GDM1 (cell line): ENCODE data around the gene PSMB11.

Experiments used
- DNase-seq: peaks from one replicate; lab custom pipeline; 2025; lab: John Stamatoyannopoulos, UW

The PSMB11 gene

GRCh38 chr14:23015618-23016017 is 26.4 kb upstream of the PSMB11 start:
- no peak for DNase-seq

DNA sequence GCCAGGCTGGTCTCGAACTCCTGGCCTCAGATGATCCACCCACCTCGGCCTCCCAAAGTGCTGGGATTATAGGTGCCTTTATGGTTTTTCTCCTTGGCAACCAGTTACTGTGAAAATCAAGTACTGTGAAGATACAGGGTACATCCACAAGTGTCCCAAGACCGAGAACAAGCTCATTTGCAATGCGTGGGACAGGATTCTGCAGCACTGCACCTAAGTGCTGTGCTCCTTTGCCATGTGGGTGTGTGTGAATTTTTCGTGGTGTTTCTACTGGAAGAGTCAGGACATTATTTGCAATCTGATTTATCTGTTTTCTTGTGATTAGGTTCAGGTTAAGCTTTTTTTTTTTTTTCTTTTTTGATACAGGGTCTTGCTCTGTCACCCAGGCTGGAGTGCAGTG is 24.9 kb upstream of the PSMB11 start:
- DNase-seq = no peak

DNA sequence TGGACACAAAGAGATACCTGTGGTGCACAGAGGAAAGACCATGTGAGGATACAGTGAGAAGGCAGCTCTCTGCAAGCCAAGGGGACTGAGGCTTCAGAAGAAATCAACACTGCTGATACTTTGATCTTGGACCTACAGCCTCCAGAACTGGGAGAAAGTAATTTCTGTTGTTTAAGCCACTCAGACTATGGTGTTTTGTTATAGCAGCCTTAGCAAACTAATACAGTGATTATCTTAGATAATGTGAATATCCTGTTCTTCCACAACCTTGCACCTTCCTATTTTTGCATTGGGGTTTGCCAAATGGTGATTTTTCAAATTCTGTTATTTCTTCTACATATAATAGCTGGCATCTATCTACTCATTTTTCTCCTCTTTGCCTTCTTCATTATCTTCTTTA is 23.9 kb upstream of the PSMB11 start:
- DNase-seq = no peak

DNA sequence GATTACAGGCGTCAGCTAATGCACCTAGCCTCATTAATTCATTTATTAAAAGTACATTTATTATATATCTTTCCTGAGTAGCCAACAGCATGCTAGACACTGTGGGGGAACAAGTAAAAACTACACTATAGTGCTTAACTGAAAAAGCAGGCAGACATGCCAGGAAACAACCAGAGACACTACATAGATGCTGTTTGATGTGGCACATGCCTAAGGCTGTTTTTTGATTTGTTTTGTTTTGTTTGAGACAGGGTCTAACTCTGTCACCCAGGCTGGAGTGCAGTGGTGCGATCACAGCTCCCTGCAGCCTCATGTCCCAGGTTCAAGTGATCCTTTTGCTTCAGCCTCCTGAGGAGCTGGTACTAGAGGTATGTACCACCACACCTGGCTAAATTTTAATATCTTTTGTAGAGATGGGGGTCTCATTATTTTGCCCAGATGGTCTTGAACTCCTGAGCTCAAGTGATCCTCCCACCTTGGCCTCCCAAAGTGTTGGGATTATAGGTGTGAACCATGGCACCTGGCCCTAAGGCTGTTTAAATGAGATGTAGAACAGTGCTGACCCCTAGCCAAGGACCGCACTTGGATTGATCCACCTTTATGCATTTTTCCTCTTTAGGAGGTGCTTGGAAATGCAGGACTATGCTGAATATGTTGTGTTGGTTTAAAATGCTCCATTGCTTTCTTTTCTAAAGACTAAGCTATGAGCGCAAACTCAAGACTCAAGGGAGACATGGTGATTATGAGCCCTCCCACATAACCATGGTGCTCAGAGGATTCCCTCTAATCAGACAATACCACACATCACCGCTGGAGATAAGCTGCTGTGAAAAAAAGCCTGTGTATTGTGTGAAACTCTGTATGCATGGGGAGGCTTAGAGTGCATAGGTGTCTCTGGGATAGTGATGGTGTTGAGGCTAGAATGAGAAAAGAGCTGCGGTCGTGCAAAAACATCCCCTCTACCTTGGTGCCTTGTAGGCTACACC is 21.6 kb upstream of the PSMB11 start:
- DNase-seq = no peak

DNA sequence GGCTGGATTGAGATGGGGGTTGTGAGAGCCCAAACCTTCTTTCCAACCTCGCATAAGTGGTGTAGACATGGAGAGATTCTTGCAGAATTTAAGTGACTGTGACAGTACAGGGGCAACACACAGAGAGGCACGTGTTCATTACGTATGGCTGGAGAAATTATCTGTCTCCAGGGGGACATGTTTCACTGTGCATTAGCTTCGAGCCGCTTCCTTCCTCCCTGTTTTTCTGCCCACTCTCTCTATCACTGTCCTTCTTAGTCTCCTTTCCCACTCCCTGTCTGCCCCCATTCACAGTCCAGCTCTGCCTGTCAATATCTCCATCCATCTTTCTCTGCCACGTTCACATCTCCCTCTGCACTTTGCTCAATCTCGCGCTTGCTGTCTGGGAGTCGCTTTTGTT is 20.6 kb upstream of the PSMB11 start:
- no peak for DNase-seq

DNA sequence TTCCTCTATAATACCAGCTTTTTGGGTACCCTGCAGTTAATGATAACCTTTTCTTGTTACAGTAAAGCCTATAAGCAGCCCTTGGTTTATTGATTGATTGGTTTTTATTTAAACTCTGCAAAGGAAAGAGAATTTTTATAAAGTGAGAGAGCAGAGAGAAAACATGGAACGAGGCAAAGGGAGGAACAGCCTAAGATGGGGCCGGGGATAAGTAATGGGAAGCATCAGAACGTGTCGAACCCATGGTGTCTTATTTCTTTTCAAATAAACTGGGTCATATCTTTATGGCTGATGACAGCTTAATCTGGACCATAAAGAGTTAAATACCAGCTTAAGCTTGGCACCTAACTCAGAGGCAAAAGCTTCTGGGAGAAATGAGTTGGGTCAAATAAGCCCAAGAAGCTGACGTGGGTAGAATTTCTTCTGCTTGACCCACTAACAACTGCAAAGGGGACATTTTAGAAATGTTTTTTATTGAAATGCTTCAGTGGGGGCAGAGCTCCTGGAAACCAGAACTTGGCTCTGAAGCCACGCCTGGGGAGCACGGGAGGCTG is 20.0 kb upstream of the PSMB11 start:
- no peak for DNase-seq

DNA sequence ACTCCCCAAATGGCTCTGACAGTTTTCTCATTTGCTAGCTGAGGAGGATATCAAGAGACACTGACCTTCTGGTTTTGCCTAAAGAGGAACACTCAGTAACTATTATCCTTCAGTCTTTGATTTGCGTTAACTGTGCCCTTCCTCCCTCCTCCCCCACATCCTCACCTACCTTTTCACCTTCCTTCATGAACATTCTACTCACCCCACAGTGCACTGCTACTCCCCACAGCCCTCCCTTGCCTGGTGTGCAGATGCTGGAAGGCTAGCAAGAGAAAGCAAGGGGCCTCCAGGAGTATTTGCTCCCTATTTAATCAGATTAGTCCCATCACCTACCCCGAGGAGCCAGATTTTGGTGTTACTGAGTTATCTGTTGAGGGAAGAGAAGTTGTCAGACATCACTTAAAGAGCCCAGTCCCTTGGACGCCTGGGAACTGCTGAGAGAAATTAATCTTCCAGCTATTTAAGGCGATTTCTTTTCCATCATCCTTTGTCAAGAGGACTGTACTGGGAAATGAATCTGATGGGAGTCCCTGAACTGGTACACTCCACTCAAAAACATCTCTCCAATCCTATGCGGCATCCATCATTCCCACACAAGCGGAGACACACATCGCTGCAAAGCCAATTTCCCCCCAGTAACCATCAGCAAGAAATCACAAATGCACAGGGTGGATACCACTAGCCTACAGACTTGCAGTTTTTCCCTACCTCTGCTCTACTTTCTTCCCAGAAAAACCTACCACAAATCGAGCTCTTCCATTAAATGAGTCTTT is 18.8 kb upstream of the PSMB11 start:
- no peak for DNase-seq

DNA sequence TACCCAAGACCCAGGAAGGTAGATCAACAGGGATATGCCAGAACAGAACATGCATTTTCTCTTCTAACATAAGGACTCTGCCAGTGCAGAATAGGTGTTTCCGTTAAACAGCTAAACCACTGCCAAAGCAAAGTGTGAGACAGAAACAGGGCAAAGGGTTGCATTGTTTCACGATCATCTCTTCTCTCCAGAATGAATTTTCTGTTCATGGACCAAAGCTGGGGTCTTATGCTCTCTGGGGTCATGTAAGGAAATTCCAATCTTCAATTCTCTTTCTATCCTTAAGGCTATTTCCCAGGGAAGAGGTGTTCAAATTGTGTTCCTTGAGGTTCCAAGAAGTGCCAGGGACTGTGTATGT is 18.2 kb upstream of the PSMB11 start:
- DNase-seq = no peak

- DNase-seq = no peak
These were observed 17.4 kb upstream of the PSMB11 start for GRCh38 chr14:23024612-23025075.

DNA sequence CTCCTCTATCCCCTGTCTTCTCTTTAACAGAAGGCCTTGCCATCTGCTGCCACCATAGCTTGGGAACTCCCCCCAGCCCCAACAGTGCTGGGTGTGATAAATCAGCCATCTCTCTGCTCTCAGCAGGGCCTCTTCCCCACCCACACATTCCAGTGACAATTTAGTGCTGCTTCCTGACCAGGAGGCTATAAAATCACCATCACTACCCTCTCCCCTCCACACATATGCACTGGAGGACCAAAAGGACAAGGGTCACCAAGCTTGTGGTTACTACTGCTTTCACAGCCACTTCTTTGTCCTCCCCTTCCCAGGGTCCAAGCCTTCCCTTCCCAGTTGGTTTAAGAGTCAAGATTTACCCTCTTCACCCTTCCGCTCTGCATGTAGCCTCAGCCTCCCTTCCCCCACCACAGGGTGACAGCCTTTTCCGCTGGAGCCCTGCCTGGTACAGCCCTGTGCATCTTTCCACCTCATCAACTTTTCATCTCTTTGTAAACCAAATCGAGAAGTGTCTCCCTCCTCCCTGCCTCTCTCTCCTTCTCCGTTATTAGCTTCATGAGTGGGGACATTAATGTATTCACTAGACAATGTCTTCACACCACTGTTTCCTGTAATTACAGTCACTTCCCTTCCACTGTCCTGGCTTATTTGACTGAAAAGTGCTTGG is 16.7 kb upstream of the PSMB11 start:
- DNase-seq = no peak

DNA sequence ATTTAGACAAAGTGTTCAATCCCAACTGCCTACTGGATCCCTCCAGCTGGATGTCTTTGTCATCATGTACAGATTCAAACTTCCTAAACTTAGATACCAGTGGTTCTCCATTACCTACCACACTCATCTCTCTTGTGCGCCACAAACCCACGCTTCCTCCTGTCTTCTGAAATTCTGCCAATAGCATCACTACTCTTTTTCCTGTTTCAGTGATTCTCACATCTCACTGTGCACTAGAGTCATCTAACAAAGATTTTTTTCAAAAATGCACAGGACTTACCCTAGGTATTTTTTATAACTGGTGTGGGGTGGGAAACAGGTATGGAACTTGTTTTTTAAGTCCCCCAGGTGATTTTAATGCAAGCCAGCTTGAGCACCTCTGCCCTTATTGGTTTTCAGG is 13.2 kb upstream of the PSMB11 start:
- DNase-seq = no peak

DNA sequence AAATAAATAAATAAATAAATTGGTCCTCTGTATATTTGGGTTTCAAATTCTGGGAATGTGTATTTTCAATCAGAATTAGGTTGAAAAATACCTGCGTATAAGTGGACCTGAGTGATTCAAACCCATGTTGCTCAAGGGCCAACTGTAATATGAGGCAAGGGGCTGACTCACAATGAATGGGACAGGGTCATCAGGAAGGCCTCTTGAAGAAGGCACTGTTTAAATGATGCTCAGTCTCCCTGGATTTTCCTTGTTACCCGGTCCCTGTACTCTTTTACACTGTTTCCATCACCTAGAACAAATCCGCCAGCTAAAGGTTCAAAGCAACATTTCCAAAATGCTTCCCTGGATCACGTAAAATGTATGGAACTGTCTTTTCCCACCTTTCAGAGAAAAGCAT is 11.1 kb upstream of the PSMB11 start:
- no peak for DNase-seq

- no peak for DNase-seq
These were observed 8.7 kb upstream of the PSMB11 start for GRCh38 chr14:23033251-23033727.

DNA sequence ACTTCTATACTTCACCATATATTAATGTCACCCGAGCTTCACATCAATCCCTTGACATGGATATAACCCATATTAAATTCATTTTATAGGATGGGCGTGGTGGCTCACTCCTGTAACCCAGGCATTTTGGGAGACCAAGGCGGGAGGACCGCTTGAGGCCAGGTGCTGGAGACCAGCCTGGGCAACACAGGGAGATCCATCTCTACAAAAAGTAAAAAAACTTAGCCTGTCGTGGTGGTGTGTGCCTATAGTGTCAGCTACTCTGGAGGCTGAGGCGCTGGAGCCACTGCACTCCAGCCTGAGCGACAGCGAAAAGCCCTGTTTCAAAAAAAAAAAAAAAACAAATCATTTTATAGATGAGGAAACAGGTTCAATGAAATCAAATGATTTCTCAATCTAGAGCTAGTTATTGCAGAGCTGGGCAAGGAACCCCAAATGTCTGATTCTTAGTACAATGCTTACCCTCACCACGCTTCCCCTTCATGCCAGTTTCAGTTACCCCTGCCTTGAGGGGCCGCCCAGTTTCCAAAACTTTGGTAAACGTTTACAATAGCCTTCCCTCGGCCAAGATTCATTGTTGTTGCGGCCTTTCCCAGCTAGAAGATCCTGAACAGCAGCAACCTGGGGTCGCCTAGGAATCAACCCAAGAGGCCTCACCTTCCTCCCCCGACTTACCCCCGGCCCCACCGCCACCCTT is 8.1 kb upstream of the PSMB11 start:
- no peak for DNase-seq

DNA sequence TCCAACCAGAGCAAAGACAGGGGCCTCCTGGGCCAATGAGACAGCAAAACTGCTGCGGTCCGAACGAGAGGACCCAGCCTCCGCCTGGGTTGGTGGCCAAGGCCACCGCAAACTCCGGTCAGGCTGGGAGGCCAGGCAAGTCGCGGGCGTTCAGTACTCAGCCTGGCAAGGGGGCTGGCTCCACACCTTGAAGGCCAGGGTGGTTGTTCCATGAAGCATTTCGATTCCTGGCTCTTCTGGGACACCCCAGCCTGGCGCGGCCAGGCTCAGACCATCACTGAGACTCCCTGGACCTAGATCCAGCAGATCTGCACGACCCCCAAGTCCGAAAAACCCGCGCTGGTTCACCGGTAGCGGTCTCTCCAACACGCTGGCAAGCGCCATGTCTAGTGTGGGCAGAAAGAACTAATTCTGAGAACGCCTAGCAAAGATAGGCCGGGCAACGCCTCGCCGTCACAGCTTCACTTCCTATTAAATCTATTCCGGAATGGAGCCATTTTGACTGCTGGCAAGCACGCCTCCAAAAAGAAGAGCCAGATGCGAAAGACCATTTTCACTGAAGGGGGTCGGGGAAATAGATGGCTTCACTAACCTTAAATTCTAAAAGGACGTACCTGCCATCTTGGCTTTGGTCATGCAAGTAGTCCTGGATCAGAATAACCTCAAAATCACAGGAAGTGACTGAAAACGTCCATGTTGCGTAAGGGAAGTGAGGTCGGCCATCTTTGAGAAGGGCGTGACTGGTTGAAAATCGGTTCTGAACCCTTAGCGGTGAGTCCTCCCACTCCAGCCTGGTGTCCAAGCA is 7.3 kb upstream of the PSMB11 start, which contains the start of gene PSMB5:
TSS of gene PSMB5 (minus strand) at position 403 of the 805 bp plus-strand sequence. CDS start at position 384, 19 bp downstream.
- DNase-seq = no peak

GRCh38 chr14:23035303-23036144 is 6.5 kb upstream of the PSMB11 start:
- DNase-seq = no peak

DNA sequence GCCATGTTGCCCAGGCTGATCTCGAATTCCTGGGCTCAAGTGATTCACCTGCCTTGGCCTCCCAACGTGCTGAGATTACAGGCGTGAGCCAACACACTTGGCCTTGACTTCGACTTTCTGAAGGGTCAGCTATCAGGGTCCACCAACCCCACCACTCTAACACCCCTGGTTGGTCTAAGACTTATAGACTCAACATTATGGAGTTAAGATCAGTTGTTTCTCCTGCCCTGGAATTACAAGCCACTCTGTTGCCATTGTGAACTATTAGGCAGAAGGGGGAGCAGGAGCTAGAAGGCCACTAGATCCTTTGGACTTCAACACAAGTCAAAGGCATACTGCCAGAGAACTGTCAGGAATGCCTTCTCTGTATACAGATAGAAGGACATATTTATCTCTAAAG is 1.9 kb upstream of the PSMB11 start:
- DNase-seq = no peak

DNA sequence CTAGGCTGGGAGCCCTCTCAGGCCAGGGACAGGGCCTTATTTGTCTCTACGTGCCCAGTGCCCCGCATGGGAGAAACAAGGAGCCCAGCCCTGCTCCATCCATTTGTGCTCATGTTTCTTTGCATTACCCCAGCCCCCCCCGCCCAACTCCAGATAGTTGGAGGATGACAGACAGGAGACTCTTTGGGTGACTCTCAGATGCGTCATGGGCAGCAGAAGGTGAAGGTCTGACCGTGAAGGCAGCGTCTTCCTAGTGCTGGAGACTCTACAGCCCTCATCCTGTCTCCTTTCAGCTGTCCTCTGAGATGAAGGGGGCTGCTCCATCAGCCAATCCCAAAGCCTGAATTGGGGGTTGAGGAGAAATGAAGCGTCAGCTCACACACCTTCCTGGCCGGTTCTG is 283 bp upstream of the PSMB11 start:
- DNase-seq = no peak

- no peak for DNase-seq
These were observed 1.1 kb downstream of the PSMB11 start for GRCh38 chr14:23043145-23043544.

- no peak for DNase-seq
These were observed 1.7 kb downstream of the PSMB11 start for GRCh38 chr14:23043754-23044153.
